Astrocyte (in vitro differentiated cells and primary cell): ENCODE measurements around the gene CD163L1.

Experiments used
- EZH2 ChIP-seq: IDR thresholded peaks from 2 replicates; pipeline ENCODE4 v1.6.1; 2012; ENCODE audit warnings: mild to moderate bottlenecking, low read length, inconsistent platforms; ENCODE audit not compliant: insufficient read depth
- TF ChIP-seq, protein P1 (sequence below): IDR thresholded peaks from 2 replicates; pipeline ENCODE4 v1.5.1; 2011; ENCODE audit warnings: low read depth, mild to moderate bottlenecking, inconsistent platforms, low read length, moderate library complexity; ENCODE audit not compliant: insufficient read depth

DNA sequence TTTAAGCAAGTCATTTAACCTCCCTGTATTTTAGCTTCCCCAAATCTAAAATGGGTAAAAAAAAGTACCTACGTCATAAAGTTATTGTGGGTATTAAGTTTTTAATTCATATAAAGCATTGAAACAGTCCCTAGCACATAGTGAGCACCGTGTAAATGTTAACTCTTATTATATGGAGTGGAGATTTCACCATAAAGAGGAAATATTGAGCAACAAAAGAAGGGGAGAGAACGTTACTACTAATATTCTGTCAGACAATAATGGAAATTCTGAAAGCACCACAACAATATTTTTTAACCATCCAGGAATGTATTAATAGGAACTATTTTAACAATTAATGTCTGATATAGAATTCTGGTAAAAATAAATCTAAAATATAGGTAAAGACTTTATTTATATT, 7.8 kb upstream of the CD163L1 start:
- TF ChIP-seq, protein P1, sequence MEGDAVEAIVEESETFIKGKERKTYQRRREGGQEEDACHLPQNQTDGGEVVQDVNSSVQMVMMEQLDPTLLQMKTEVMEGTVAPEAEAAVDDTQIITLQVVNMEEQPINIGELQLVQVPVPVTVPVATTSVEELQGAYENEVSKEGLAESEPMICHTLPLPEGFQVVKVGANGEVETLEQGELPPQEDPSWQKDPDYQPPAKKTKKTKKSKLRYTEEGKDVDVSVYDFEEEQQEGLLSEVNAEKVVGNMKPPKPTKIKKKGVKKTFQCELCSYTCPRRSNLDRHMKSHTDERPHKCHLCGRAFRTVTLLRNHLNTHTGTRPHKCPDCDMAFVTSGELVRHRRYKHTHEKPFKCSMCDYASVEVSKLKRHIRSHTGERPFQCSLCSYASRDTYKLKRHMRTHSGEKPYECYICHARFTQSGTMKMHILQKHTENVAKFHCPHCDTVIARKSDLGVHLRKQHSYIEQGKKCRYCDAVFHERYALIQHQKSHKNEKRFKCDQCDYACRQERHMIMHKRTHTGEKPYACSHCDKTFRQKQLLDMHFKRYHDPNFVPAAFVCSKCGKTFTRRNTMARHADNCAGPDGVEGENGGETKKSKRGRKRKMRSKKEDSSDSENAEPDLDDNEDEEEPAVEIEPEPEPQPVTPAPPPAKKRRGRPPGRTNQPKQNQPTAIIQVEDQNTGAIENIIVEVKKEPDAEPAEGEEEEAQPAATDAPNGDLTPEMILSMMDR, result no peak
- TF ChIP-seq EZH2, result no peak
